GM15510 (cell line): ENCODE measurements around the gene GSK3B.

Experiments
- POLR2A ChIP-seq: IDR thresholded peaks from 3 replicates; pipeline ENCODE4 v1.6.1; 2011; ENCODE audit warnings: borderline replicate concordance; ENCODE audit not compliant: insufficient read length; ENCODE audit errors: extremely low read depth

The GSK3B gene

DNA sequence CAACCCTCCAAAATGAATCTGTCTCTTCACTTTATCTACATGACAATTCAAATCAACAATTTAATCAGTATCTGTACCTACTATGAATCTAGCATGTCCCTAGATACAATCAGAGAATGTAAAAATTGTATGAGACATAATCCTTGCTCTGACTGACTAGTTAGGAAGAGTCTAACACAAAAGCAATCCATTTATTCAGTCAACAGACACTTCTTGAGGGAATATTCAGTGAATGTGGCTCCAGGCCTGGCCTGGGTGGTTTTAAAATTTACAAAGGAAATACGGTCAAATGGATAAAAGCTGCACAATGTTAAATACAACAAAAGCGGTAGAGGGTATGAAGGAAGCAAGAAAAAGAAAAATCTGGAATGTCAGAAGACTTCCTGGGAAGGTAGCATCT lies 45.2 kb downstream of the GSK3B start:
- TF ChIP-seq POLR2A = no peak

DNA sequence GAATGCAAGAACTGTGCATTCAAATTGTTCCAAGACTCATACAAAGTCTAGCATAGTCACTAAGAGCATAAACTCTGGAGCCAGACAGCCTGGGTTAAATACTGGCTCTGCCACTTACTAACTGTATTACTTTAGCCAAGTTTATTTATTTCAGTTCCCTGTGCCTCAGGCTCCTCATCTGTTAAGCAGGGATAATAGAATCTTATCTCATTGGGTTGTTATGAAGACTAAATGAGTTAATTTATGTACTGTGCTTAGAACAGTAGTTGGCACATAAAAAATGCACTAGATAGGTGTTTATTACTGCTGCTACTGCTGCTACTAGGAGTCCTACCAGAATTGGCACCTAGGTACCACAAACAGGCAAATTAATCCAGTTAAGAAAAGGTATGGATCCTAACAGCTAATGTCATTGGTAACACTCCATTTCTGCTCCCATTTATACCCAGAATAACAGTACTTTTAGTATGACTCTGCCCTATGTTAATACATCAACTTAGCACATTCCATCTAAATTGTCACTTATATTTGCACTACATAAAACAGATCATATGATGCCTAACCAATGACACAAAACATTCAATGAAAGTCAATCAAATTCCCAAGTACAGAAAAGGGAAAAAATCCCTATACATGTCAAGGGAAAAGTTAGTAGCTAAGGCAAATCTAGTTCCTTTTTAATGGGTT lies 45.7 kb downstream of the GSK3B start:
- no peak for TF ChIP-seq POLR2A

DNA sequence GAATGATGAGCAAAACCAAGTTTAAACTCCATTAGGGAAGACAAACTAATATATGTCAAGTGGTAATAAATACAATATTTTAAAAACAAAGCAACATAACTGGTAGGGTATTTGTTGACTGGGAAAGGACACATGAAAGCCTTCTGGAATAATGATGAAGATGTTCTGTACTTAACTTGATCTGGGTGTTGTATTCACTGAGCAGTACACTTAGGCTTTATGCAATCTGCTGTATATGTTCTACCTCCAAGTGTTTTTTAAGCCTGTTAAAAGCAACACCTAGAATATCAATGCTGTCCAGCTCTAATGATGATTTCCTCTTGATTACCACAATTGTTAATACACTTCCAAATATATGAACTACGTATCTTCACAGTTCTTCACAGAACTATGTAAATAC lies 46.6 kb downstream of the GSK3B start:
- no peak for TF ChIP-seq POLR2A

DNA sequence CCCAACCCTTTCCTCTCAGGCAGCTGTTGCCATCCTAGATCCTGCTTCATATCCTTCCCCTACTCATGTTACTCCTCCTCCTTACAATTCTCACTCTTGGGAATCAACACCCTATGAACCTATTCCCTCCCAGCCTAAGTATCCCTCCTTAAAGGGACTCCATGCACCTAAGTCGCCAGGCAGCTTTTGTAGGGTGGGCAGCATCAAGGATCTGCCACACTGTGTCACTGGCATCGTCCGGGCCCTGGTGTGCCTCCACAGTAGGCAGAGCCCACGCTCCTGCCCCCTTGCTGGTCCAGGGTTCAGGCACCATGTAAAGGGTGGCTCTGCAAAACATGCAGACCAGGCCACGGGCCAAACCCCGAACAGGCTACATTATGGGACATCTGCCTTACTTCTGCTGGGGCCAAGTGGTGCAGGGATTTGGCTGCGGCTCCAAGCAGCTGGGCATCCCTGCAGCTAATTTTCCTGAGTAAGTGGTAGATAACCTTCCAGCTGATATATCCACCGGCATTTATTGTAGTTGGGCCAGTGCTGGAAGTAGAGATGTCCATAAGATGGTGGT lies 53.4 kb downstream of the GSK3B start:
- TF ChIP-seq POLR2A = no peak

DNA sequence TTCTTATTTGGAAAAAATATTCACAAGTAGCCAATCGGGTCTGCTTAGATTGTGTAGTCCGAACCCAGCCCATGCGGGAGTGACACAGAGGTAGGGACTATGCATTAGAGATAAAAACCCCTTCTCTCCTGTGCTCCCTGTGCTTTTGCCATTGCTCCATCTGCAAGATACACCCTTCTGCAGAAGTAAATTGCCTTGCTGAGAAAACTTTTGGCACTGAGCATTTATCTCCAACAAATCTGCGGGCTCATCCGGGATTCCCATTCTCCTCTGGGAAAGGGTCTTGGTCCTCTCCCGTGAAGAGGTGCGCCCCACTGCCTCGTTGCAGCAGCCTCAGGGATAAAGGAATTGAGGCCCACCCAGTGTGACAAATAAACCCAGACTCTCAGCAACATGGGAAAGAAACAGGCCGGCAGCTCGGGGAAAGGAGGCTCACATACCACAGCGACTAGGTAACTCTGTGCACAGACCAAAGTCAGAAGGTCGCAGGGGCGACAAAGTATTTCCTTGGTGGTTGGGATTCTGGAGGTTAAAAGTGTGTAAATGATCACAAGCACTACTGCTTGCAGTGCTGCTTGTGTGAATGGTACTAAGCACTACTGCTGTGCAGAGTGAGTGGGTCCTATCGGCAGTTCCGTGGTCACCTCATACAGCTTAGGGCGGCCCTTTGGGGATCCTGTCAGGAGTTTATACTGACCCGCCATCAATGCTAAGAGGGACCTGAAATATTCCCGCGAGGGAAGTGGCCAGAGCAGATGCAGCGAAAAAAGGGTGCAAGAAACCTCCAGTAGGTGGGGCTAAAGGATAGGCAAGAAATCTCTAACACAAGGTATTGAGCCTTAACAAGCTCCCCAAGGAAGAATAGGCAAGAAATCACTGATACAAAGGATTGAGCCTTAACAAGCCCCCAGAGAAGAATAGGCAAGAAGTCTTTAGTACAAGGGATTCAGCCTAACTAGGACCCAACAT lies 54.3 kb downstream of the GSK3B start:
- TF ChIP-seq POLR2A = no peak

DNA sequence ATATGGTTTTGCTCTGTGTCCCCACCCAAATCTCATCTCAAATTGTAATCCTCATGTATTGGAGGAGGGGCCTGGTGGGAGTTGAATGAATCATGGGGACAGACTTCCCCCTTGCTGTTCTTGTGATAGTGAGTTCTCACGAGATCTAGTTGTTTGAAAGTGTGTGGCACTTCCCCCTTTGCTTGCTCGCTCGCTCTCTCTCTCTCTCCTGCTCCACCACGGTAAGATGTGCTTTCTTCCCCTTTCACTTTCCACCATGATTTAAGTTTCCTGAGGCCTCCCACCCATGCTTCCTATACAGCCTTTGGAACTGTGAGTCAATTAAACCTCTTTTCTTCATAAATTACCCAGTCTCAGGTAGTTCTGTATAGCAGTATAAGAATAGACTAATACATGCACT lies 60.7 kb downstream of the GSK3B start:
- no peak for TF ChIP-seq POLR2A

DNA sequence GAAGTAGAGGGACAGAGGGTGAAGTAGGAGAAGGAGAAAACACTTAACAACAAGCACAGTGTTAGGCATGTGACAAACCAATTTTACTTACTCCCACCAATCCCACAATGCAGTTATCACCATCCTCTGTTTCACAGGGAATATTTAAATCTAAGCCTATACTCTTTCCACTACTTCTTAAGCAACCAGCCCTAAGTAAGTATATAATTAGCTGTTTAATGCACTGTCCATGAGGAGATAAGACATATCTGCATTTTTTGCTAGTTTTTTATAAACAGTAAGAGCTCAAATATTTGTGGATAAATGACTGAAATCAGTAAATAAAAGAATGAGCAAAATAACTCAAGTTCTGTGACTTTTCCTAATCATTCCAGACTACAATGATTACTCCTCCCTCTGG lies 62.7 kb downstream of the GSK3B start:
- no peak for TF ChIP-seq POLR2A

DNA sequence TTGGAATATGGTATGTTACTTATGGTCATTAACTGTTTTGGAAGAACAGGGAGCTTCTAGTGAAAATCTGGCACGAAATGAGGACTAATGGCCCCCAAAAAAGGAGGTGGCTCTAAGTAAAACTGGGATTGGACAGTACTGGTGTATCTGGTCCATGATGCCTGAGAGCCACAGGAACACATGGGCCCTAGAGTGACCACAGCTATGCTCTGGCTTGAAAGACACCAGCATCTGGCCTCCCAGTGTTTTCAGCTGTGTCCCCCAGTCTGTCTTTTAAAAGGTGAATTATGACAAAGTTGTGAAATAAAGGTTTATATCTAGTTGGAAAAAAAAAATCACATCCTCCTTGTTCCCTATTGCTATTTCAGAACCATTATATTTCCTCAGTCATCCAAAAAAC lies 64.5 kb downstream of the GSK3B start:
- TF ChIP-seq POLR2A = no peak

DNA sequence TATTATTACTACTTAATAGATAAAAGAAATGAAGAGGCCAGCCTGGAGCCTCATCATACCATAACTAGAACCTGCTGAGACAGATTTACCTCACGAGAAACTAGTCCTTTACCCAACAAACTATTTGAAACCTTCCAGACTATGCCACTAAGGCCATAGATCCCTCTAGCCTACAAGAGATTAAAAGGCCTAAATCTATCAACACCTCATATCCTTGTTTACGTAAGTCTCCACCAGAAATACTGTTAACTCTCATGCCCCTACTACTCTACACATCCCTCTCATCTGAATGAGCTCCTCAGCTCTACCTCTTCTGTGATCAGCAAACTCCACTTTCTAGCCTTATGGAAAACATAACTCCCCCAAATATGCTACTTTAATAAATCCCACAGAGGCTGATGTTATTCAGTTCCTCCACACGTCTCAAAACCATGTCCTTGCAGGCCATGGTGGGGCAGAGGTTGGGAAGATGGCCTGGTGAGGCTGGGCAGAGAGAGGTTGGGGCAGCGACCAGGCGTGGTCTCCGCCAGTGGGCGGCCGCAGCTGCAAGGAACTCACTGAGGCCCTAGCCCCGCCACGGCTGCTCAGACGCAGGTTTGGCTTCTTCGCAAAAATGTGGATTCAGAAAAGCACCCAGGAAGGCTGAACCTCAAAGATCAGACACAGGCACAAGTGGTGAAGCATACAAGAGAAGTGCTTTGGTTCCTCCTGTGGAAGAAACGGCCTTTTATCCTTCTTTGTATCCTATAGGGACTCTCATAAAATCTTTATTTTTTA lies 65.8 kb downstream of the GSK3B start:
- no peak for TF ChIP-seq POLR2A

DNA sequence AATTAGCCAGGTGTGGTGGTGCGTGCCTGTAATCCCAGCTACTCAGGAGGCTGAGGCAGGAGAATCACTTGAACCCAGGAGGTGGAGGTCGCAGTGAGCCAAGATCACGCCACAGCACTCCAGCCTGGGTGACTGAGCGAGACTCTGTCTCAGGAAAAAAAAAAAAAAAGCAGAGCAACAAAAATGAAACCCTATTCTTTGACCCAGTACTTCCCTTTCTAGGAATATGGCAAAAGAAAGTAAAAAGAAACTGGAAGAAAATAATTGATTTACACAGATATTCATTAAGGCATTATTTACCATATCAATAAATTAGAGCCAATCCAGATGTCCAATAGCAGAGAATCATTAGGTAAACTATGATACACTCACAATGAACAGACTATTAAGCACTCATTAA lies 67.0 kb downstream of the GSK3B start:
- TF ChIP-seq POLR2A = no peak

DNA sequence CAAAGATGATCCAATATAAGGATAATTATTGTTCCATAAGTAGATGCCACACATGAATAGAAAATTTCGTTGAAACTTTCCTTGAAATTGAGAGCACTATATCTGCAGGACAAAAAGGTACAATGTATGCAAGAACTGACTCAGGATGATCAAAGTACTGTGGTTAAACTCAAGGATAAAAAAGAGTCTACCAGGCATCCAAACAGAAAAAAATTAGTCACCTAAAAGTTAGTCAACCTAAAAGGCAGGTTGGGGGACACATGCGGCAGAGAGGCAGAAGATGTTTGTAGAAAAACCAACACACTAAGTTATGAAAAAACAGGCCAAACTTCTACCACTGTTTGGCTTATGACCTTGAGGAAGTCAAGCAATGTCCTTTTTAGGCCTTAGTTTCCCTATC lies 68.7 kb downstream of the GSK3B start:
- no peak for TF ChIP-seq POLR2A

DNA sequence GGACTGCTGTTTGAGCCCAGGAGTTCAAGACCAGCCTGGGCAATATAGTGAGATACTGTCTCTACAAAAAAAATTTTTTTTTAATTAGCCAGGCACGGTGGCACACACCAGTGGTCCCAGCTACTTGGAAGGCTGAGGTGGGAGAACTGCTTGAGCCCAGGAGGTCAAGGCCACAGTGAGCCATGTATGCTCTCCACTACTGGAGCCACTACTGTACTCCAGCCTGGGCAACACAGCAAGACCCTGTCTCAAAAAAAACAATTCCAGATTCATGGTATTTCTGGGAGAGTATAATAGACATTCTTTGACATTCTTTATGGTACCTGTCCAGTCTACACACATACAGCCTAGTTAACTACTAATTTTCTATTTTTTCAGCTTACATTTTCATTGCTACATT lies 70.1 kb downstream of the GSK3B start:
- TF ChIP-seq POLR2A = no peak

DNA sequence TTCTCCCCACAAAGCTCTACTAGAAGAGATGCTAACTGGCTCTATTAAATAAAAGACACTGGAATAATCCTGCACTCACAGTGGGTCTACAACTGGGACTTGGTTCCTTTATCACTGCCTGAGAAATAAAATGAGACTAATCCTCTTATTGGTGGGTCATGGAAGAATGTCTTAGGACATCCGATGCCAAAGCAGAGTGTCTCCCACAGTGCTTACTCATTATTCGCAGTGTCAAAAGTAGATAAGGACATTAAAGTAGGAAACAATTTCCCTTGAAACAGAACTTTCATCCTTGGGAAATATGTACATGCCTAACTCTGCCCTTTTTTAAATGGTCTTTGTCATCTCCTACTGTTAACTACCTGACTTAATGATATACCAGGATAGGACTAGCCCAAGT lies 71.5 kb downstream of the GSK3B start:
- TF ChIP-seq POLR2A = no peak

DNA sequence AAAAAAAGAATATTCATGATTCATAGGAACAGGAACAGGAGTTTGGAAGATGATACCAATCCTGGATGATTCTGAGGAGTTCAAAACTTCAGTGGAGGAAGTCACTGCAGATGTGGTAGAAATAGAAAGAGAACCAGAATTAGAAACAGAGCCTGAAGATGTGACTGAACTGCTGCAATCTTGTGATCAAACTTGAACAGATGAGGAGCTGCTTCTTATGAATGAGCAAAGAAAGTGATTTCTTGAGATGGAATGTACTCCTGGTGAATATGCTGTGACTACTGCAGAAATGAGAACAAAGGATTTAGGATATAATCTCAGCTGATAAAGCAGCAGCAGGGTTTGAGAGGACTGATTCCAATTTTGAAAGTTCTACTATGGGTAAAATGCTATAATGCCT lies 72.7 kb downstream of the GSK3B start:
- no peak for TF ChIP-seq POLR2A

DNA sequence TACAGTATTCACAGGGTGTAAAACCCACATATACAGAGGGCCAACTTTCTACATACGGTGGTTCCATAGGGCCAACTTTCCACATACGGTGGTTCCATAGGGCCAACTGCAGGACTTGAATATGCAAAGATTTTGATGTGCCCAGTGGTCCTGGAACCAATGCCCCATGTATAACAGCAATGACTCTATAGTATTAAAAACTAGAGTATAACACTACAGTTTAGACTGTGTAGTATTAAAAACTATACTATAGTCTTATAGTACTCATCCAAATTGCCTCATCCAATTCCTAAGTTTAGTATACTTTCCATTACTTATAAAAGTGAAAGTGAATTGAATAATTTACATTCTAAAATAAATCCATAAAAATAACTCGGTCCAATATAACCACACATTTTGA lies 75.9 kb downstream of the GSK3B start:
- no peak for TF ChIP-seq POLR2A
